Neuronal stem cell (in vitro differentiated cells): Measurements from ENCODE around the gene ABCB8.
A peak's percentile ranks its signal among the peaks of the same experiment; 100 is the strongest.

Experiments
- DNase-seq: peaks from one replicate; pipeline ENCODE4 v3.0.0-alpha.2; 2013; ENCODE audit warnings: low spot score
- H2AFZ ChIP-seq: one replicate; pipeline ENCODE4 v1.6.1; 2013; ENCODE audit warnings: mild to moderate bottlenecking, low read length, inconsistent platforms
- H2AK5ac ChIP-seq: 2 replicates; pipeline ENCODE4 v1.6.1; 2013; ENCODE audit warnings: low read depth, mild to moderate bottlenecking, inconsistent platforms, low read length, moderate library complexity, mixed read lengths
- H2BK120ac ChIP-seq: 2 replicates; pipeline ENCODE4 v1.6.1; 2013; ENCODE audit warnings: low read depth, mild to moderate bottlenecking, inconsistent platforms, low read length, moderate library complexity, mixed read lengths
- H2BK12ac ChIP-seq: one replicate; pipeline ENCODE4 v1.6.1; 2013; ENCODE audit warnings: low read length, inconsistent platforms
- H2BK15ac ChIP-seq: 2 replicates; pipeline ENCODE4 v1.6.1; 2013; ENCODE audit warnings: mild to moderate bottlenecking, low read length, inconsistent platforms, mixed read lengths
- H2BK5ac ChIP-seq: one replicate; pipeline ENCODE4 v1.6.1; 2013; ENCODE audit warnings: inconsistent platforms, mild to moderate bottlenecking, low read length, moderate library complexity
- H3K14ac ChIP-seq: one replicate; pipeline ENCODE4 v1.6.1; 2013; ENCODE audit warnings: low read length, inconsistent platforms
- H3K18ac ChIP-seq: 2 replicates; pipeline ENCODE4 v1.6.1; 2013; ENCODE audit warnings: low read length, inconsistent platforms
- H3K23ac ChIP-seq: 2 replicates; pipeline ENCODE4 v1.6.1; 2013; ENCODE audit warnings: low read depth, mild to moderate bottlenecking, mixed read lengths, low read length, inconsistent platforms; ENCODE audit not compliant: poor library complexity
- H3K27ac ChIP-seq: replicated peaks from 3 replicates; pipeline ENCODE4 v1.5.1; 2013; ENCODE audit warnings: low read length, inconsistent platforms
- H3K27me3 ChIP-seq, 3 experiments: 2 replicates each; pipeline ENCODE4 v1.6.1; 2013; ENCODE audit warnings: low read length in 3 of 3, mild to moderate bottlenecking in 2 of 3, inconsistent platforms in 1 of 3, low read depth in 1 of 3, mixed read lengths in 1 of 3, moderate library complexity in 1 of 3; ENCODE audit not compliant: control insufficient read depth in 3 of 3, insufficient read depth in 3 of 3
- H3K36me3 ChIP-seq, 2 donors: replicated peaks in 1 of 2; 2 replicates each; pipeline ENCODE4 v1.6.1; 2013; ENCODE audit warnings: low read length in 2 of 2; ENCODE audit not compliant: control insufficient read depth in 2 of 2, insufficient read depth in 2 of 2
- H3K4ac ChIP-seq: 2 replicates; pipeline ENCODE4 v1.6.1; 2013; ENCODE audit warnings: inconsistent platforms, mild to moderate bottlenecking, low read length, moderate library complexity
- H3K4me1 ChIP-seq, 2 donors: 1 replicate in 1 of 2; 2 replicates in 1 of 2; pipeline ENCODE4 v1.6.1; 2013; ENCODE audit warnings: low read length in 2 of 2, low read depth in 1 of 2; ENCODE audit not compliant: control insufficient read depth in 2 of 2, insufficient read depth in 1 of 2
- H3K4me2 ChIP-seq: one replicate; pipeline ENCODE4 v1.6.1; 2013; ENCODE audit warnings: mild to moderate bottlenecking, low read length, inconsistent platforms; ENCODE audit not compliant: insufficient read depth, poor library complexity, severe bottlenecking
- H3K4me3 ChIP-seq, 2 donors: 2 replicates each; pipeline ENCODE4 v1.5.1; 2013; ENCODE audit warnings: low read length in 2 of 2, mild to moderate bottlenecking in 2 of 2, inconsistent platforms in 1 of 2, moderate library complexity in 1 of 2
- H3K79me1 ChIP-seq: one replicate; pipeline ENCODE4 v1.6.1; 2013; ENCODE audit warnings: low read depth, mild to moderate bottlenecking, inconsistent platforms, low read length, moderate library complexity
- H3K9ac ChIP-seq: one replicate; pipeline ENCODE4 v1.6.1; 2013; ENCODE audit warnings: mild to moderate bottlenecking, low read depth, low read length, inconsistent platforms; ENCODE audit not compliant: poor library complexity
- H3K9me3 ChIP-seq, 2 donors: replicated peaks in 1 of 2; 2 replicates each; pipeline versions ENCODE3 to v1.6.1; 2013; ENCODE audit warnings: low read length in 2 of 2, mild to moderate bottlenecking in 2 of 2, inconsistent platforms in 1 of 2, low read depth in 1 of 2, mixed read lengths in 1 of 2, moderate library complexity in 1 of 2; ENCODE audit not compliant: control insufficient read depth in 2 of 2, insufficient read depth in 1 of 2
- H4K8ac ChIP-seq: one replicate; pipeline ENCODE4 v1.6.1; 2013; ENCODE audit warnings: low read depth, mild to moderate bottlenecking, inconsistent platforms, low read length, moderate library complexity
- H4K91ac ChIP-seq: one replicate; pipeline ENCODE4 v1.6.1; 2013; ENCODE audit warnings: low read length, low read depth, mild to moderate bottlenecking, inconsistent platforms; ENCODE audit not compliant: poor library complexity
- WGBS, 2 donors: extraction: QIAGEN DNeasy Blood & Tissue Kit; methylation state at CpG; one replicate each; pipeline ENCODE4 v1.1.7; 2013; ENCODE audit warnings: missing lambda C conversion rate in 2 of 2, mixed read lengths in 1 of 2; ENCODE audit not compliant: insufficient read length in 2 of 2, insufficient replicate concordance in 1 of 2; ENCODE audit errors: extremely low coverage in 2 of 2; 5-methylcytosine and 5-hydroxymethylcytosine counted together

ABCB8 gene

GRCh38 chr7:151017370-151017952 lies 10.8 kb upstream of the ABCB8 start:
- peaks cover 0 to 18% (median 0%) of the 10 kb centered on the region in 3 experiments for H3K27me3 ChIP-seq

GRCh38 chr7:151017953-151018420 lies 10.3 kb upstream of the ABCB8 start:
- Histone ChIP-seq H4K91ac (no peak overlapping the region), H2AK5ac (peak overlapping the region; percentile 100), H2BK120ac (peak overlapping the region; percentile 69), H2AFZ (peak overlapping the region; percentile 94), H3K4me1 (peaks cover 27 to 39% of the 10 kb centered on the region in 2 donors), H3K27me3 (peaks cover 0 to 18% (median 0%) of the 10 kb centered on the region in 3 experiments), H2BK15ac (peak overlapping the region; percentile 97), H3K14ac (no peak overlapping the region), H3K4me3 (peak overlapping the region; percentile 41 to 66), H3K9me3 (peaks cover 0 to 2% of the 10 kb centered on the region in 2 donors), H4K8ac (peak overlapping the region; percentile 56), H3K23ac (peak overlapping the region; percentile 98), H3K18ac (peak overlapping the region; percentile 99), H2BK12ac (peak overlapping the region; percentile 99), H2BK5ac (peak overlapping the region; percentile 63), H3K4me2 (peak overlapping the region; percentile 52), H3K4ac (no peak overlapping the region), H3K36me3 (peaks cover 0 to 5% of the 10 kb centered on the region in 2 donors), H3K79me1 (peaks cover 1% of the 10 kb centered on the region), H3K27ac (no peak overlapping the region), H3K9ac (peak overlapping the region; percentile 85)
- DNase-seq, result peak; percentile 79
- no CpG with 5 or more reads among the region's 34 CpGs for WGBS, 2 donors

More at GRCh38 chr7:151017370-151017952, 10.8 kb upstream of the ABCB8 start:
- Histone ChIP-seq H2BK12ac (peak overlapping the region; percentile 96), H3K4me3 (peak overlapping the region; percentile 41 to 66), H4K91ac (no peak overlapping the region), H3K23ac (peak overlapping the region; percentile 98), H2AK5ac (peak overlapping the region; percentile 97), H3K14ac (no peak overlapping the region), H3K36me3 (peaks cover 0 to 5% of the 10 kb centered on the region in 2 donors), H3K4me2 (peak overlapping the region; percentile 48), H3K79me1 (peaks cover 2% of the 10 kb centered on the region), H3K9me3 (peaks cover 0 to 2% of the 10 kb centered on the region in 2 donors), H2BK15ac (peak overlapping the region; percentile 57), H3K27ac (no peak overlapping the region), H2BK120ac (peak overlapping the region; percentile 69), H3K4me1 (peaks cover 28 to 42% of the 10 kb centered on the region in 2 donors), H2BK5ac (peak overlapping the region; percentile 63), H4K8ac (peak overlapping the region; percentile 56), H3K18ac (peak overlapping the region; percentile 94), H3K9ac (peak overlapping the region; percentile 85), H2AFZ (peak overlapping the region; percentile 94), H3K4ac (no peak overlapping the region)
- WGBS, 2 donors, result no CpG with 5 or more reads among the region's 13 CpGs
- no peak for DNase-seq

- peaks cover 0 to 2% of the 10 kb centered on the region in 2 donors for H3K9me3 ChIP-seq
- H2BK12ac ChIP-seq, result peak overlapping the region; percentile 99
- H3K14ac ChIP-seq, result peak overlapping the region; percentile 99
- peaks cover 0 to 18% (median 0%) of the 10 kb centered on the region in 3 experiments for H3K27me3 ChIP-seq
- peak overlapping the region; percentile 79 for H3K9ac ChIP-seq
- no peak for DNase-seq
- peaks cover 25 to 36% of the 10 kb centered on the region in 2 donors for H3K4me1 ChIP-seq
- peak overlapping the region; percentile 98 for H3K23ac ChIP-seq
- H4K91ac ChIP-seq, result peak overlapping the region; percentile 22
- H2BK120ac ChIP-seq, result peak overlapping the region; percentile 69
- peak overlapping the region; percentile 41 to 65 for H3K4me3 ChIP-seq
- peaks cover 0 to 5% of the 10 kb centered on the region in 2 donors for H3K36me3 ChIP-seq
- H2BK15ac ChIP-seq, result peak overlapping the region; percentile 97
- H3K79me1 ChIP-seq, result peaks cover 2% of the 10 kb centered on the region
- H2BK5ac ChIP-seq, result peak overlapping the region; percentile 63
- peak overlapping the region; percentile 26 for H4K8ac ChIP-seq
- H3K27ac ChIP-seq, result no peak overlapping the region
- no CpG with 5 or more reads among the region's 82 CpGs for WGBS, 2 donors
- H2AK5ac ChIP-seq, result peak overlapping the region; percentile 100
- peak overlapping the region; percentile 52 for H3K4me2 ChIP-seq
- H3K4ac ChIP-seq, result peak overlapping the region; percentile 70
- peak overlapping the region; percentile 94 for H2AFZ ChIP-seq
- H3K18ac ChIP-seq, result peak overlapping the region; percentile 99
These were observed 9.7 kb upstream of the ABCB8 start for GRCh38 chr7:151018421-151019129.

- no CpG with 5 or more reads among the region's 20 CpGs for WGBS, 2 donors
- Histone ChIP-seq H2BK15ac (peak overlapping the region; percentile 97), H3K36me3 (peaks cover 0 to 2% of the 10 kb centered on the region in 2 donors), H2BK12ac (peak overlapping the region; percentile 95), H3K4me2 (no peak overlapping the region), H3K27me3 (peaks cover 0 to 18% (median 0%) of the 10 kb centered on the region in 3 experiments), H3K23ac (no peak overlapping the region), H3K9me3 (peaks cover 0 to 2% of the 10 kb centered on the region in 2 donors), H3K4ac (peak overlapping the region; percentile 70), H2BK5ac (peak overlapping the region; percentile 63), H2AFZ (no peak overlapping the region), H2AK5ac (peak overlapping the region; percentile 100), H3K27ac (no peak overlapping the region), H3K14ac (peak overlapping the region; percentile 99), H4K8ac (no peak overlapping the region), H3K18ac (peak overlapping the region; percentile 99), H4K91ac (no peak overlapping the region), H3K4me1 (peaks cover 25 to 33% of the 10 kb centered on the region in 2 donors), H3K9ac (peak overlapping the region; percentile 79), H3K4me3 (peak overlapping the region in 1 of 2 donors; percentile 65), H2BK120ac (no peak overlapping the region), H3K79me1 (peaks cover 2% of the 10 kb centered on the region)
- no peak for DNase-seq
These were observed 9.2 kb upstream of the ABCB8 start for GRCh38 chr7:151019130-151019447.
